ENCODE data around the gene SBF2. TPM values are rescaled to one million over a fixed set of nuclear protein-coding genes. Genes with fewer than 3 reads are reported as not detected.

Gene SBF2
- total RNA-seq, 3 donors from 2014 or later, result 74.8 to 91.9 (median 88.2) TPM

GRCh38 chr11:10075141-10075540, 218.9 kb downstream of the SBF2 start:
- H3K4me1 ChIP-seq, result no peaks in the 10 kb centered on the region
- TF ChIP-seq POLR2A (IDR thresholded peaks at IDR 0.05), result no peak
- TF ChIP-seq POLR2AphosphoS5 (IDR thresholded peaks at IDR 0.05), result no peak
- no peak for TF ChIP-seq CTCF (IDR thresholded peaks at IDR 0.05)
- H3K27ac ChIP-seq, result no peak overlapping the region
- DNase-seq (ENCODE audit: low spot score in 2 of 2), result no peak
- H3K36me3 ChIP-seq, result no peaks in the 10 kb centered on the region
- intact Hi-C loops (cut with DNase I; ENCODE audit: low total_unique reads), result no loop called here
- H3K9me3 ChIP-seq, result peaks cover 6 to 22% of the 10 kb centered on the region in 2 donors
- no peaks in the 10 kb centered on the region for H3K27me3 ChIP-seq
- no peak overlapping the region for H3K4me3 ChIP-seq

DNA sequence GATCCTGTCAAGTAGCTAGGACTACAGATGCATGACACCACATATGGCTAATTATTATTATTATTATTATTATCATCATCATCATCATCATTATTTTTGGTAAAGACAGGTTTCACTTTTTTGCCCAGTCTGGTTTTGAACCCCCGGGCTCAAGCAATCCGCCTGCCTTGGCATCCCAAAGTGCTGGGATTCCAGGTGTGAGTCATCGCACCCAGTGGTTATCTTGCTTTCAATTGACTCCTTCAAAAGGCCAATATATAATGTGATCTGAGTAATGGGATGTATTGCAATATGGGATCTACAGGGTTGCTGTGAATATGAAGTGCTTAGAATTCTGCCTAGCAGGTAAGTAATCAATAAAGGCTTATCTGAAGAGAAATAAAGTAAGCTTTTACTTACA, 221.2 kb downstream of the SBF2 start:
- no peaks in the 10 kb centered on the region for H3K27me3 ChIP-seq
- no peak for DNase-seq (ENCODE audit: low spot score in 2 of 2)
- TF ChIP-seq POLR2AphosphoS5 (IDR thresholded peaks at IDR 0.05) (no peak), CTCF (IDR thresholded peaks at IDR 0.05) (no peak), POLR2A (IDR thresholded peaks at IDR 0.05) (no peak)
- no peak overlapping the region for H3K27ac ChIP-seq
- no peaks in the 10 kb centered on the region for H3K9me3 ChIP-seq
- intact Hi-C loops (cut with DNase I; ENCODE audit: low total_unique reads), result no loop called here
- H3K36me3 ChIP-seq, result no peaks in the 10 kb centered on the region
- no peak overlapping the region for H3K4me3 ChIP-seq
- no peaks in the 10 kb centered on the region for H3K4me1 ChIP-seq

DNA sequence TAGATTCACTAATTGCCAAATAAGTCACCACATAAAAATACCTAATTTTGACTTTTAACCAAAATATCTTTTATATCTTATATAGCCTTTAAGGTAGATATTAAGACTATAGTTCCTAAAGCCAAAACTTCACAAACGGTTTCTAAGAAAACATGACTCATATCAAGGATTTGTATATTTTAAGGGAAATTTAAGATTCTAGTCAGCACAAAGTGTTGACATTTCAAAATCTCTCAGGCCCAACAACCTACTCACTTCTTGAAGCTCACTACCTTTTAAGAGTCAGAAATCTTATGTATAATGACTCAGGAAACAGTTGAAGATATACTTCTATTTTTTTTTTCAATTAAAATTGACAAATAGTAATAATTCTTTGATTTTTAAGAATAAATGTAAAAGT, 221.9 kb downstream of the SBF2 start:
- Histone ChIP-seq H3K27me3 (no peaks in the 10 kb centered on the region), H3K9me3 (no peaks in the 10 kb centered on the region), H3K4me1 (no peaks in the 10 kb centered on the region), H3K36me3 (no peaks in the 10 kb centered on the region), H3K27ac (no peak overlapping the region), H3K4me3 (no peak overlapping the region)
- no peak for DNase-seq (ENCODE audit: low spot score in 2 of 2)
- no peak for TF ChIP-seq POLR2AphosphoS5 (IDR thresholded peaks at IDR 0.05)
- no peak for TF ChIP-seq POLR2A (IDR thresholded peaks at IDR 0.05)
- no peak for TF ChIP-seq CTCF (IDR thresholded peaks at IDR 0.05)
- intact Hi-C loops (cut with DNase I; ENCODE audit: low total_unique reads), result no loop called here

GRCh38 chr11:10067629-10068300, 226.3 kb downstream of the SBF2 start:
- Histone ChIP-seq H3K9me3 (peaks cover 0 to 2% of the 10 kb centered on the region in 2 donors), H3K4me3 (no peak overlapping the region), H3K27me3 (no peaks in the 10 kb centered on the region), H3K27ac (no peak overlapping the region), H3K36me3 (no peaks in the 10 kb centered on the region), H3K4me1 (no peaks in the 10 kb centered on the region)
- TF ChIP-seq POLR2AphosphoS5 (IDR thresholded peaks at IDR 0.05) (no peak), POLR2A (IDR thresholded peaks at IDR 0.05) (no peak)
- intact Hi-C loops (cut with DNase I; ENCODE audit: low total_unique reads), result no loop called here
- no peak for DNase-seq (ENCODE audit: low spot score in 2 of 2)

GRCh38 chr11:10066441-10066840, 227.6 kb downstream of the SBF2 start:
- DNase-seq (ENCODE audit: low spot score in 2 of 2), result no peak
- Histone ChIP-seq H3K27me3 (no peaks in the 10 kb centered on the region), H3K36me3 (no peaks in the 10 kb centered on the region), H3K27ac (no peak overlapping the region), H3K4me1 (no peaks in the 10 kb centered on the region), H3K9me3 (peaks cover 0 to 4% of the 10 kb centered on the region in 2 donors), H3K4me3 (no peak overlapping the region)
- TF ChIP-seq POLR2AphosphoS5 (IDR thresholded peaks at IDR 0.05) (no peak), CTCF (IDR thresholded peaks at IDR 0.05) (no peak), POLR2A (IDR thresholded peaks at IDR 0.05) (no peak)
- intact Hi-C loops (cut with DNase I; ENCODE audit: low total_unique reads), result no loop called here
